PFSK-1 (cell line): ENCODE data around the gene DBNL.

Experiments used
- FOXP2 ChIP-seq: optimal IDR thresholded peaks from 2 replicates; pipeline ENCODE3; 2011; ENCODE audit warnings: borderline replicate concordance, control low read depth, inconsistent platforms; ENCODE audit not compliant: insufficient read depth; ENCODE audit errors: extremely low read length, extremely low read depth
- POLR2AphosphoS5 ChIP-seq: IDR thresholded peaks from 2 replicates; pipeline ENCODE4 v1.6.1; 2012; ENCODE audit warnings: low read depth, mild to moderate bottlenecking, control low read depth, low read length, moderate library complexity
- SIN3A ChIP-seq: IDR thresholded peaks from 2 replicates; pipeline ENCODE4 v1.6.1; 2012; ENCODE audit warnings: mild to moderate bottlenecking, low read length, moderate library complexity, borderline replicate concordance; ENCODE audit not compliant: insufficient read depth
- TAF1 ChIP-seq: IDR thresholded peaks from 2 replicates; pipeline ENCODE4 v1.6.1; 2012; ENCODE audit warnings: low read length, control low read depth, borderline replicate concordance; ENCODE audit not compliant: insufficient read depth
- TF ChIP-seq, protein P1 (sequence below), 2 experiments: IDR thresholded peaks; 2 replicates each; pipeline versions ENCODE4 v1.6.1 to v1.8.0; 2011 to 2012; ENCODE audit warnings: low read depth in 2 of 2, low read length in 2 of 2, control low read depth in 1 of 2, inconsistent platforms in 1 of 2, mild to moderate bottlenecking in 1 of 2, moderate library complexity in 1 of 2; ENCODE audit not compliant: insufficient read depth in 1 of 2

DBNL gene

DNA sequence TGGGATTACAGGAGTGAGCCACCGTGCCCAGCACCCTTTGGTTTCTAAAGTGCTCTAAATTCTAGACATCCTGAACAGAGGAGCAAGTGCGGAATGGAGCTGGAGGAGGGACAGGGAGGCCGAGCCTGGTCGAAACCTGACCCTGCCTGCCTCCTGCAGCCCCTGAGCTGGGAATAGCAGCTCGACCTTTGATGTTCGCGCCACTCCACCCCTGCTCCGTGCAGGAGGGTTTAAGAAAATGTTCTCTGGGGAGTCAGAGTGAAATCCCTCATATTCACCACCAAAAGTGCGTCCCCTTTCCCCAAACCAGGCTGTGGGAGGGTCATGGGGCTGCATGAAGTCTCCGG lies 19.0 kb downstream of the DBNL start:
- TF ChIP-seq, protein P1, sequence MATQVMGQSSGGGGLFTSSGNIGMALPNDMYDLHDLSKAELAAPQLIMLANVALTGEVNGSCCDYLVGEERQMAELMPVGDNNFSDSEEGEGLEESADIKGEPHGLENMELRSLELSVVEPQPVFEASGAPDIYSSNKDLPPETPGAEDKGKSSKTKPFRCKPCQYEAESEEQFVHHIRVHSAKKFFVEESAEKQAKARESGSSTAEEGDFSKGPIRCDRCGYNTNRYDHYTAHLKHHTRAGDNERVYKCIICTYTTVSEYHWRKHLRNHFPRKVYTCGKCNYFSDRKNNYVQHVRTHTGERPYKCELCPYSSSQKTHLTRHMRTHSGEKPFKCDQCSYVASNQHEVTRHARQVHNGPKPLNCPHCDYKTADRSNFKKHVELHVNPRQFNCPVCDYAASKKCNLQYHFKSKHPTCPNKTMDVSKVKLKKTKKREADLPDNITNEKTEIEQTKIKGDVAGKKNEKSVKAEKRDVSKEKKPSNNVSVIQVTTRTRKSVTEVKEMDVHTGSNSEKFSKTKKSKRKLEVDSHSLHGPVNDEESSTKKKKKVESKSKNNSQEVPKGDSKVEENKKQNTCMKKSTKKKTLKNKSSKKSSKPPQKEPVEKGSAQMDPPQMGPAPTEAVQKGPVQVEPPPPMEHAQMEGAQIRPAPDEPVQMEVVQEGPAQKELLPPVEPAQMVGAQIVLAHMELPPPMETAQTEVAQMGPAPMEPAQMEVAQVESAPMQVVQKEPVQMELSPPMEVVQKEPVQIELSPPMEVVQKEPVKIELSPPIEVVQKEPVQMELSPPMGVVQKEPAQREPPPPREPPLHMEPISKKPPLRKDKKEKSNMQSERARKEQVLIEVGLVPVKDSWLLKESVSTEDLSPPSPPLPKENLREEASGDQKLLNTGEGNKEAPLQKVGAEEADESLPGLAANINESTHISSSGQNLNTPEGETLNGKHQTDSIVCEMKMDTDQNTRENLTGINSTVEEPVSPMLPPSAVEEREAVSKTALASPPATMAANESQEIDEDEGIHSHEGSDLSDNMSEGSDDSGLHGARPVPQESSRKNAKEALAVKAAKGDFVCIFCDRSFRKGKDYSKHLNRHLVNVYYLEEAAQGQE (IDR thresholded peaks at IDR 0.05; ENCODE audit: insufficient read depth in 1 of 2, low read depth in 2 of 2, low read length in 2 of 2), result no peak
- no peak for TF ChIP-seq TAF1
- TF ChIP-seq POLR2AphosphoS5, result no peak
- no peak for TF ChIP-seq SIN3A

- TF ChIP-seq POLR2AphosphoS5 (peak; percentile 16; the same call in 1 of the 2 replicates), FOXP2 (no peak), TAF1 (no peak), SIN3A (no peak)
- TF ChIP-seq, protein P1 (IDR thresholded peaks at IDR 0.05; ENCODE audit: insufficient read depth in 1 of 2, low read depth in 2 of 2, low read length in 2 of 2), result 0 out of 4 replicates have a peak, but pooled peaks of 1 of the 2 experiments have one; percentile 18
Observed at GRCh38 chr7:44063894-44064651, 19.6 kb downstream of the DBNL start.

GRCh38 chr7:44064791-44065430 lies 20.4 kb downstream of the DBNL start:
- TF ChIP-seq, protein P1 (IDR thresholded peaks at IDR 0.05; ENCODE audit: insufficient read depth in 1 of 2, low read depth in 2 of 2, low read length in 2 of 2), result no peak
- no peak for TF ChIP-seq POLR2AphosphoS5
- no peak for TF ChIP-seq FOXP2
- TF ChIP-seq TAF1, result no peak
- TF ChIP-seq SIN3A, result no peak

DNA sequence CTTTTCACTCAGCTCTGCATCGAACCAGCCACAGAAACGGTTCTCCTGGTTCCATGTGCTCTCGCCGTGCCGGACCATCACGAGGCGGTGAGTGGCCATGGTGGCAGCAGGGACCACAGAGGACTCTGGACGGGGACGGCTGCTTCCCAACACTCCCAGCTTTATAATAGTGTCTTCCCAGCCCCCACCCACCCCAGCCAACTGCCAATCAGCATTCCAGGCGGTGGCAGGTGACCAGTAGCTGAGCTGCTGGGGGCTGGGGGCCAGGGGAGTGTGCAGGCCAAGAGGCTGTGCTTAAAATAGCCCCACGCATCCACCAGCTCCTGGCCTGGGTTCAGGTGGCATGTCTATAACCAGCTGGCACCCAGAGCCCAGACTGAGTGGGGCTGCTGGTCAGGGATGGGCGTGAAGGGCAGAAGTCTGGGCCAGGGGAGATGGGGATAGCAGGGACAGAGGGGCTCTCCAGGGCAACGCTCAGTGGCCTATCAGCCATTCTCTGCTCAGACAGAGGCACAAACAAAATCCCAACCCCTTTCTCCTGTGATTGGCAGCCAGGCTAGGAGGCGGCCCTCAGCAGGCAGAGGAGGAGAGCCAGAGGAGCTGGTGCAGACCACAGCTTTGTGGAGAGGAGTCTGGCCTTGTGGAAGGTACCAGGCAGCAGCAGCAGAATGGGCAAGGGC lies 21.1 kb downstream of the DBNL start, which contains the start of gene PGAM2:
Gene PGAM2, minus strand, starts transcription at position 137 of the 680 bp plus-strand sequence. Its CDS starts 38 bp downstream, at position 99.
- TF ChIP-seq TAF1 (no peak), SIN3A (no peak), FOXP2 (no peak), POLR2AphosphoS5 (no peak; the same call in 1 of the 2 replicates)
- TF ChIP-seq, protein P1 (IDR thresholded peaks at IDR 0.05; ENCODE audit: insufficient read depth in 1 of 2, low read depth in 2 of 2, low read length in 2 of 2), result no peak
